Neural progenitor cell (in vitro differentiated cells): ENCODE data around the gene C19orf12. TPM values are rescaled to one million over a fixed set of nuclear protein-coding genes. Genes with fewer than 3 reads are reported as not detected.

ENCODE experiments used
- DNase-seq: peaks from one replicate; pipeline ENCODE4 v3.0.0-alpha.2; 2016; ENCODE audit warnings: low spot score
- H2AFZ ChIP-seq: fragments of 200-600 bp; sonication (generic); replicated peaks from 2 replicates; pipeline ENCODE4 v1.6.1; 2016; ENCODE audit warnings: antibody characterized with exemption
- H3F3A ChIP-seq: fragments of 200-600 bp; sonication (generic); 2 replicates; pipeline ENCODE4 v1.6.1; 2016; ENCODE audit warnings: antibody characterized with exemption, low read depth
- H3K27ac ChIP-seq: fragments of 200-600 bp; sonication (generic); 2 replicates; pipeline ENCODE4 v1.5.1; 2016; ENCODE audit warnings: mild to moderate bottlenecking
- H3K27me3 ChIP-seq: fragments of 200-600 bp; sonication (generic); 2 replicates; pipeline ENCODE4 v1.6.1; 2016; ENCODE audit warnings: mild to moderate bottlenecking, moderate library complexity
- H3K36me3 ChIP-seq: fragments of 200-600 bp; sonication (generic); 2 replicates; pipeline ENCODE4 v1.5.1; 2016
- H3K4me1 ChIP-seq: fragments of 200-600 bp; sonication (generic); 2 replicates; pipeline ENCODE4 v1.6.1; 2016; ENCODE audit warnings: mixed run types
- H3K4me2 ChIP-seq: fragments of 200-600 bp; sonication (generic); 2 replicates; pipeline ENCODE4 v1.6.1; 2016
- H3K4me3 ChIP-seq: fragments of 200-600 bp; sonication (generic); 2 replicates; pipeline ENCODE4 v1.5.1; 2016
- H3K79me2 ChIP-seq: fragments of 200-600 bp; sonication (generic); 2 replicates; pipeline ENCODE4 v1.6.1; 2016; ENCODE audit warnings: low read depth
- H3K9ac ChIP-seq: fragments of 200-600 bp; sonication (generic); 2 replicates; pipeline ENCODE4 v1.6.1; 2016
- H3K9me3 ChIP-seq: fragments of 200-600 bp; sonication (generic); 2 replicates; pipeline ENCODE4 v1.5.1; 2016; ENCODE audit warnings: low read depth
- H4K20me1 ChIP-seq: fragments of 200-600 bp; sonication (generic); 2 replicates; pipeline ENCODE4 v1.6.1; 2016; ENCODE audit warnings: low read depth
- H3K27ac Mint-ChIP-seq: 3 replicates; pipeline ENCODE4 v1.8.0; 2021; ENCODE audit warnings: mixed read lengths
- H3K27me3 Mint-ChIP-seq: 2 replicates; pipeline ENCODE4 v1.8.0; 2022; ENCODE audit warnings: low read depth, mild to moderate bottlenecking, inconsistent platforms, moderate library complexity, mixed read lengths; ENCODE audit not compliant: insufficient read depth
- H3K36me3 Mint-ChIP-seq: 3 replicates; pipeline ENCODE4 v1.8.0; 2021; ENCODE audit warnings: mixed read lengths
- H3K4me1 Mint-ChIP-seq: 3 replicates; pipeline ENCODE4 v1.8.0; 2021; ENCODE audit warnings: mixed read lengths
- H3K4me3 Mint-ChIP-seq: 3 replicates; pipeline ENCODE4 v1.8.0; 2021; ENCODE audit warnings: mild to moderate bottlenecking, moderate library complexity, mixed read lengths
- H3K9me3 Mint-ChIP-seq: 3 replicates; pipeline ENCODE4 v1.8.0; 2020; ENCODE audit warnings: mixed read lengths
- CTCF ChIP-seq: fragments of 200-600 bp; sonication (generic); IDR thresholded peaks from 2 replicates; pipeline ENCODE4 v1.5.1; 2017; ENCODE audit warnings: antibody characterized with exemption, mild to moderate bottlenecking
- EZH2 ChIP-seq: fragments of 200-600 bp; sonication (generic); IDR thresholded peaks from 2 replicates; pipeline ENCODE4 v1.6.1; 2017; ENCODE audit warnings: antibody characterized with exemption, mild to moderate bottlenecking, moderate library complexity
- EZH2phosphoT487 ChIP-seq: fragments of 200-600 bp; sonication (generic); IDR thresholded peaks from 2 replicates; pipeline ENCODE4 v1.6.1; 2017; ENCODE audit warnings: antibody characterized with exemption
- total RNA-seq: library from RNA; depleted of rRNA; stranded (reverse); fragments of >200 nt; gene quantifications from 2 replicates; pipeline ENCODE4 v1.2.3, GENCODE V29; 2015; ENCODE audit warnings: low replicate concordance

The C19orf12 gene
- total RNA-seq, 1 donor from 2014 or later, result 28.2 TPM

DNA sequence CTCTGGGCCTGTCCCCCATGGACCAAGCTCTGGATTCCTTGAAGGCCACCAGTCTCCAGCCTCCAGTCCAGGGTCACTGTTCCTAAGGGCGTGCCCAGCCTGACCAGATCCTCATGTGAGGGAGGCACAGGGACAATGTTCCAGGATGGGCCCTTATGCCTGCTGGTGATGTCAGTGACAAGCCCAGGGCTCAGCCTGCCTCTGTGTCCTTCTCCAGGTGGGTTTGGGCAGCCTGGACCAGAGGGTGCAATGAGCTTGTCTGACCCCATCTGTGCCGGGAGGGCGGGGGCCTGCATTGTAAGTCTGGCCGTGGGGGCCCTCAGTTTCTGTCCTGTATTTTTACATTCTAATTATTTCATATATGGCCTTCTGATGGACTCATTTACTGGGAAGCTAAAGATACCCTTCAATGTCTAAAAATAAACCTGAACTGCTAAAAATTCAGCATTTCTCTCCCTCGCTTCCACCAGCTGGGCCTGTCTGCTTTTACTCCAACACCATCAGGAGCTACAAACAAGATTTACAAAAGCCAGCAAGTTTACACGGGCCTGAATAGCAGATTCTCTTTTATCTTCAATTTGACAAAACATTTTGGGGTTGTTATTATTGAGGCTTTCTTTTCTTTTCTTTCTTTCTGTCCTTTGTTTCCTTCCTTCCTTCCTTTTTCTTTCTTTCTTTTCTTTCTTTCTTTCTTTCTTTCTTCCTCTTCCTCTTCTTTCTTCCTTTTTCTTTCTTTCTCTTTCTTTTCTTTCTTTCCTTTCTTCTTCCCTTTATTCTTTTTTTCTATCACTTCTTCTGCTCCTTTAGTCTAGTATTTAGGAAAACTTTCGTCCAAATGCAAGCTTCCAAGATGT lies 34.2 kb upstream of the C19orf12 start:
- peaks cover 3% of the 10 kb centered on the region for H3K27me3 Mint-ChIP-seq
- H3F3A ChIP-seq, result no peaks in the 10 kb centered on the region
- DNase-seq, result no peak
- H3K27me3 ChIP-seq, result no peaks in the 10 kb centered on the region
- H3K27ac ChIP-seq, result no peak overlapping the region
- H4K20me1 ChIP-seq, result no peaks in the 10 kb centered on the region
- no peak overlapping the region for H3K9ac ChIP-seq
- no peaks in the 10 kb centered on the region for H3K36me3 Mint-ChIP-seq
- H3K4me1 Mint-ChIP-seq, result no peaks in the 10 kb centered on the region
- no peak overlapping the region for H3K4me2 ChIP-seq
- no peaks in the 10 kb centered on the region for H3K9me3 Mint-ChIP-seq
- no peak overlapping the region for H3K4me3 ChIP-seq
- no peaks in the 10 kb centered on the region for H3K79me2 ChIP-seq
- no peaks in the 10 kb centered on the region for H3K9me3 ChIP-seq
- H3K4me3 Mint-ChIP-seq, result no peak overlapping the region
- H3K36me3 ChIP-seq, result no peaks in the 10 kb centered on the region
- no peak overlapping the region for H2AFZ ChIP-seq
- H3K4me1 ChIP-seq, result no peaks in the 10 kb centered on the region
- H3K27ac Mint-ChIP-seq, result no peak overlapping the region
- TF ChIP-seq CTCF (no peak), EZH2phosphoT487 (no peak), EZH2 (no peak)

GRCh38 chr19:29745253-29745652 lies 30.2 kb upstream of the C19orf12 start:
- no peak overlapping the region for H3K9ac ChIP-seq
- no peak overlapping the region for H3K27ac ChIP-seq
- no peak overlapping the region for H3K4me3 ChIP-seq
- peak; percentile 48 for DNase-seq
- H3F3A ChIP-seq, result no peaks in the 10 kb centered on the region
- H2AFZ ChIP-seq, result no peak overlapping the region
- H3K4me2 ChIP-seq, result no peak overlapping the region
- Mint-ChIP-seq H3K9me3 (no peaks in the 10 kb centered on the region), H3K4me3 (no peak overlapping the region), H3K27me3 (peaks cover 5% of the 10 kb centered on the region), H3K4me1 (no peaks in the 10 kb centered on the region), H3K36me3 (no peaks in the 10 kb centered on the region), H3K27ac (no peak overlapping the region)
- H3K9me3 ChIP-seq, result no peaks in the 10 kb centered on the region
- no peaks in the 10 kb centered on the region for H3K36me3 ChIP-seq
- H4K20me1 ChIP-seq, result no peaks in the 10 kb centered on the region
- no peaks in the 10 kb centered on the region for H3K4me1 ChIP-seq
- H3K27me3 ChIP-seq, result no peaks in the 10 kb centered on the region
- peak; percentile 55 for TF ChIP-seq CTCF
- no peak for TF ChIP-seq EZH2
- H3K79me2 ChIP-seq, result no peaks in the 10 kb centered on the region

DNA sequence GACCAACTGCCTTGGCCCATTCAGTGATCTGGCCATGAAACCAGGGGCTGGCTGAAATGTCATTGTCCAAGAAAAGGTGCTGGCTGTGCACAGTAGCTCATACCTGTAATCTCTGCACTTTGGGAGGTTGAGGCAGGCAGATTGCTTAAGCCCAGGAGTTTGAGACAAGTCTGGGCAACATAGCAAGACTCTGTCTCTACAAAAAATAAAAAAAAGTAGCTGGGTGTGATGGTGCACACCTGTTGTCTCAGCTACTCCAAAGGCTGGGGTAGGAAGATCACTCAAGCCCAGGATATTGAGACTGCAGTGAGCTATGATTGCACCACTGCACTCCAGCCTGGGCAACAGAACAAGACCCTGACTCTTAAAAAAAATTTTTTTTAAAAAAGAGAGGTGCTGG lies 28.6 kb upstream of the C19orf12 start:
- no peaks in the 10 kb centered on the region for H3K4me1 ChIP-seq
- H3K79me2 ChIP-seq, result no peaks in the 10 kb centered on the region
- H3K27me3 ChIP-seq, result no peaks in the 10 kb centered on the region
- TF ChIP-seq EZH2phosphoT487, result no peak
- no peak for TF ChIP-seq CTCF
- TF ChIP-seq EZH2, result no peak
- H3K4me2 ChIP-seq, result no peak overlapping the region
- Mint-ChIP-seq H3K4me1 (no peaks in the 10 kb centered on the region), H3K27me3 (peaks cover 7% of the 10 kb centered on the region), H3K36me3 (no peaks in the 10 kb centered on the region), H3K4me3 (no peak overlapping the region), H3K27ac (no peak overlapping the region), H3K9me3 (no peaks in the 10 kb centered on the region)
- no peaks in the 10 kb centered on the region for H4K20me1 ChIP-seq
- DNase-seq, result no peak
- H3F3A ChIP-seq, result no peaks in the 10 kb centered on the region
- no peak overlapping the region for H3K27ac ChIP-seq
- no peaks in the 10 kb centered on the region for H3K9me3 ChIP-seq
- no peak overlapping the region for H3K9ac ChIP-seq
- no peak overlapping the region for H3K4me3 ChIP-seq
- H2AFZ ChIP-seq, result no peak overlapping the region
- H3K36me3 ChIP-seq, result no peaks in the 10 kb centered on the region
